Fibroblast of upper back skin (primary cell): Measurements from ENCODE around the gene SMG6.

ENCODE experiments used
- DNase-seq: peaks from one replicate; pipeline ENCODE4 v3.0.0-alpha.2; 2013

SMG6 gene

DNA sequence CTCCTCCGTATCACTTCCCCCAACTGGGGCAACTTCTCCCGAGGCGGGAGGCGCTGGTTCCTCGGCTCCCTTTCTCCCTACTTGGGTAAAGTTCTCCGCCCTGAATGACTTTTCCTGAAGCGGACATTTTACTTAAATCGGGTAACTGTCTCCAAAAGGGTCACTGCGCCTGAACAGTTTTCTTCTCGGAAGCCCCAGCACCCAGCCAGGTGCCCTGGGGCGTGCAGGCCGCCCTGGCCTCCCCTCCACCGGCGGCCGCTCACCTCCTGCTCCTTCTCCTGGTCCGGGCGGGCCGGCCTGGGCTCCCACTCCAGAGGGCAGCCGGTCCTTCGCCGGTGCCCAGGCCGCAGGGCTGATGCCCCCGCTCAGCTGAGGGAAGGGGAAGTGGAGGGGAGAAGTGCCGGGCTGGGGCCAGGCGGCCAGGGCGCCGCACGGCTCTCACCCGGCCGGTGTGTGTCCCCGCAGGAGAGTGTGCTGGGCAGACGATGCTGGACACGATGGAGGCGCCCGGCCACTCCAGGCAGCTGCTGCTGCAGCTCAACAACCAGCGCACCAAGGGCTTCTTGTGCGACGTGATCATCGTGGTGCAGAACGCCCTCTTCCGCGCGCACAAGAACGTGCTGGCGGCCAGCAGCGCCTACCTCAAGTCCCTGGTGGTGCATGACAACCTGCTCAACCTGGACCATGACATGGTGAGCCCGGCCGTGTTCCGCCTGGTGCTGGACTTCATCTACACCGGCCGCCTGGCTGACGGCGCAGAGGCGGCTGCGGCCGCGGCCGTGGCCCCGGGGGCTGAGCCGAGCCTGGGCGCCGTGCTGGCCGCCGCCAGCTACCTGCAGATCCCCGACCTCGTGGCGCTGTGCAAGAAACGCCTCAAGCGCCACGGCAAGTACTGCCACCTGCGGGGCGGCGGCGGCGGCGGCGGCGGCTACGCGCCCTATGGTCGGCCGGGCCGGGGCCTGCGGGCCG, 247.1 kb downstream of the SMG6 start:
- DNase-seq: no peak

DNA sequence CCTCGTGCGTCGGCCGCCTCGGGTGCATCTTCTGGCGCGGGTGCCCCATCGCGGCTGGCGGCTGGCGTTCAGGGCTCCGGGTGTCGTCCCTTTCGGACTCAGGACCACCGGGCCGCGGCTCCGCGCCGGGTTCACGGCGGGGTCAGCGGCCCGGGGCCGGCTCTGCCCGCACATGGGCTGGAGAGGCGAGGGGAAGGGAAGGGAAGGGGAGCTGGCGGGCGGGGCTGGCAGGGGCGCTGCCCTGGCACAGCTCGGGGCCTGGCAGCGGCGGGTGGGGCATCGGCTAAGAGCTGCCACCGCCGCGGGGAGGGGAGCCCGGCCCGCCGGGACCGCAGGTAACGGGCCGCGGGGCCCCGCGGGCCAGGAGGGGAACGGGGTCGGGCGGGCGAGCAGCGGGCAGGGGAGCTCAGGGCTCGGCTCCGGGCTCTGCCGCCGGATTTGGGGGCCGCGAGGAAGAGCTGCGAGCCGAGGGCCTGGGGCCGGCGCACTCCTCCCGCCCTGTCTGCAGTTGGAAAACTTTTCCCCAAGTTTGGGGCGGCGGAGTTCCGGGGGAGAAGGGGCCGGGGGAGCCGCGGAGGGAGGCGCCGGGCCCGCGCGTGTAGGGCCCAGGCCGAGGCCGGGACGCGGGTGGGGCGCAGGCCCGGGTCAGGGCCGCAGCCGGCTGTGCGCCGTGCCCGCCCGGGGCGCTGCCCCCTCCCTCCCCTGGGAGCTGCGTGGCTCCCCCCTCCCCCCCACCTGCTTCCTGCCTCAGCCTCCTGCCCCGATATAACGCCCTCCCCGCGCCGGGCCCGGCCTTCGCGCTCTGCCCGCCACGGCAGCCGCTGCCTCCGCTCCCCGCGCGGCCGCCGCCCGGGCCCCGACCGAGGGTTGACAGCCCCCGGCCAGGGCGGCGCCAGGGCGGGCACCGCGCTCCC, 248.0 kb downstream of the SMG6 start:
- no peak for DNase-seq

- peak; percentile 79 for DNase-seq
Observed at GRCh38 chr17:2054512-2055291, 248.9 kb downstream of the SMG6 start, which contains the start of gene HIC1. Gene HIC1, plus strand, starts transcription at chr17:2055103. Its CDS starts 1,588 bp downstream, at chr17:2056691.

DNA sequence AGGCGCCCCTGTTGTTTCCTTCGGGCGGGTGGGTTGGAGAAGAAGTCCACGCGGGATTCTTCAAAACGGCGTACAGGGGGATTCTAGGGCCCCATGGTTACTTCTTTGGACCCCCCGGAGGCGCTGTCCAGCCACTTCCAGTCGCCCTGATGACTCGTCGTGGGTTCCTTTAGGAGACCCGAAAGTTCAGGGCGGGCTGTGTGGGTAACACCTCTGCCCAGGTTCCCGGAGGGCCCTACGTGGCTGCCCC, 249.4 kb downstream of the SMG6 start:
- no peak for DNase-seq

- peak; percentile 74 for DNase-seq
Observed at GRCh38 chr17:2053380-2054261, 250.0 kb downstream of the SMG6 start.

GRCh38 chr17:2051933-2052559, 251.5 kb downstream of the SMG6 start:
- no peak for DNase-seq

DNA sequence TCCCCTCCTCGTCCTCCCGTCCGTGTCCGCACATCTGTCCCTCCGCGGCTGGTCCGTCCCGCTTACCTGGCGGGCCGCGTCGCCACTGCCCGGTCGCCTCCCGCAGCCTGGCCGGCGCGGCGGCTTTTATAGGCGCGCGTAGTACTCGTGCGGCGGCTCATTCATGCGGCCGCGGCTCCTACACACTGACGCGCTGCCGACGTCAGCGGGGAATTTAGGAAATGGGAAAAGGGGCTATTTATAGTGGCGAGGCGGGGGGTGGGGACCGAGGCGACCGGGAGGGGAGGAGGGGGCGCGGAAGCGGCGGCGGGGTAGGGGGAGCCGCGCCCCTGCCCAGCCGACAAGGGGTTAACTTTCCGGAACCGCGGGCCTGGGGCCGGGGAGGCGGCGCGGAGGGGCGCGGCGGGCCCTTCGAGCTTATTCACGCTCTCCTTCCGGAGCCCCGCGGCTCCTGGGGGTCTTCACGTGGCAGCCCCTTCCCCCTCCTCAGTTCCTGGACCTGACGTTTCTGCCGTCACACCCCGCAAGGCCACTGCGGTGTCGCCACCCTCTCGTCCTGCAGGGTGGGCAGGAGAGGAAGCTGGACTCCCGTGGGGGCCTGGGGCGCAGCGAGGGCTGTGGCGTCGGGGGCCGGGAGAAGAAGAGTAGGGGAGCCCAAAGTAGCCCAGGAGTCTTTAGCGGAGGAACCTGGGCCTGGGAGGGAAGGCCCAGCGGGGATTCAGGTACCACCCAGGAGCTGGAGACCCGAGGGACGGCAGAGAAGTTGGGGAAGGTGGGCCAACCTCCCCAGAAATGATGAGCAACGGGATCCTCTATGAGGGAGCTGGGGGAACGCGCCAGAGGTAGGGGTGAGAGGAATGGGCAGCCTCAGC, 252.3 kb downstream of the SMG6 start:
- peak; percentile 56 for DNase-seq

- DNase-seq: peak; percentile 69
Observed at GRCh38 chr17:2050300-2051060, 253.1 kb downstream of the SMG6 start.

- peak; percentile 80 for DNase-seq
Observed at GRCh38 chr17:2049333-2050299, 254.0 kb downstream of the SMG6 start.

- DNase-seq: no peak
Observed at GRCh38 chr17:2048805-2049204, 254.8 kb downstream of the SMG6 start.

GRCh38 chr17:2047590-2047989, 256.0 kb downstream of the SMG6 start:
- DNase-seq: no peak

- no peak for DNase-seq
Observed at GRCh38 chr17:2044263-2044894, 259.2 kb downstream of the SMG6 start.

DNA sequence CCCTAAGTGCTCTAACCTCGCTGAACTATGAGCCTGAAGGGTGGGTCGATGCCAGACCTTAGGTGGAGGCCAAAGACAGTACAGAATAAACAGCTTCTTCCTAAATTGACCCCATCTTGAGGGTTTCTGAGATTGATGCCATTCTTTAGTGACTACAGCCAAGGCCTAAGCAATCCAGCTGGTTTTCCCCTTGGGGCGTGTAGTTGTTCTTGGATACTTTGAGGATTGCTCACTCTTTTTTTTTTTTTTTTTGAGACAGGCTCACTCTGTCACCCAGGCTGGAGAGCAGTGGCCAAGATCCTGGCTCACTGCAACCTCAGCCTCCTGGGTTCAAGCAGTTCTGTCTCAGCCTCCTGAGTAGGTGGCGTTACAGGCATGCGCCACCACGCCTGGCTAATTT, 259.8 kb downstream of the SMG6 start:
- DNase-seq: peak; percentile 63

DNA sequence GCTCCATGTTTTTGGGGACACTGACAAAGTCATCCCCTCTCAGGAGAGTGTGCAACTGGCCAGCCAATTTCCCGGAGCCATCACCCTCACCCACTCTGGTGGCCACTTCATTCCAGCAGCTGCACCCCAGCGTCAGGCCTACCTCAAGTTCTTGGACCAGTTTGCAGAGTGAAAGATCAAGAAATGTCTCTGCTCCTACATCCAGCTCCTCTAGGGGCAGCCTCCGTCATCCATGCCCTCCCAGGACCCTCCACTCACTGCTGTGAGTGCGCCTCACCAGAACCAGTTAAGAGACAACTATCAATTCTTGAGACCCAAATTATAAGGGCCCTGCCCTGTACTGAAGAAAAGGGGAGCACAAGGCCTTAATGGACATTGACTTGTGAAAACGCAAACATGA, 260.7 kb downstream of the SMG6 start:
- DNase-seq: no peak

DNA sequence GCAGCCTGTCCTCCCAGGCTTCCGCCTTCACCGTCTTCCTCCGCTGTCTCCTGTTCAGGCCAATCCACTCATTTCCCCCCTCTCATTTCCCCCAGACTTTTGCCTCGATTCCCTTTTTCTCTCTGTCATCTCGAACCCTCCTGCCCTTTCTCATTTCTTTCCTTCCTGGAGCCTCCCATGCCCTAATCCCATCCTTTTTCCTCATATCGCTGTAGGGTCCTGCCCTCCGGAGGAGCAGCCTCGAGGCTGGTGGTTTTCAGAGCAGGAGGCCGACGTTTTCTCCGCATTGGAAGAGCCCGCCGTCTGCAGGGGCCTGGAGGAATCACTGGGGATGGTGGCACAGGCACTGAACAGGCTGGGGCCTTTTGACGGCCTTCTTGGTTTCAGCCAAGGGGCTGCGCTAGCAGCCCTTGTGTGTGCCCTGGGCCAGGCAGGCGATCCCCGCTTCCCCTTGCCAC, 261.2 kb downstream of the SMG6 start:
- DNase-seq: peak; percentile 43

DNA sequence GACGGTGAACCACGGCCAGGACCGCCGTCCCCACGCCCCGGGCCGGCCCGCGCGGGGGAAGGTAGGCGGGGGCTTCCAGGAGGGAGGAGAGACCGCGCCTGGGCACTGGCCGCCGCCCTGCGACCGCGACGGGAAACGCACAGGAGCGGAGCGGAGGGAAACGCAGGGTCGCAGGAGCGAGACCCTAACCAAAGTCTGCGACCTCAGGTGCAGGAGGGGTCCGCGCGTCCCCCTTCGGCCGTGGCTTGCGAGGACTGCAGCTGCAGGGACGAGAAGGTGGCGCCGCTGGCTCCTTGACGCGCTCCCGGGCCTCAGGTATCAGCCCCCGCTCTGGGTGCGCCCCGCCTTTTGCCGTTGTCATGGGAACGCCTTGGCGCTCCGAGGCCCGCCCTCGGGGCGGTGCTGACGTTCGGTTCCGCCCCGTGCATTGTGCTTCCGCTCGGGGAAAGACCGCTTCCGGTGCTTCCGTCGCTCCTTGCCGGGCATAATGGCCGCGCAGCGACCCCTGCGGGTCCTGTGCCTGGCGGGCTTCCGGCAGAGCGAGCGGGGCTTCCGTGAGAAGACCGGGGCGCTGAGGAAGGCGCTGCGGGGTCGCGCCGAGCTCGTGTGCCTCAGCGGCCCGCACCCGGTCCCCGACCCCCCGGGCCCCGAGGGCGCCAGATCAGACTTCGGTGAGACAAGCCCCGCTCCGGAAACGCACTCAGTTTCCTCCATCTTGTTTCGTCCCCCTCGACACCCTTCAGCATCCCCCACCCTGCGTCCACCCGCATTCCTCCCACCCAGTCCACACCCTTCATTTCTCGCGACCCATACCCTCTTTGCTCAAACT, 261.8 kb downstream of the SMG6 start, which contains the start of gene OVCA2:
OVCA2 (plus strand) TSS at position 462 of the 829 bp plus-strand sequence; CDS start at position 488, 26 bp downstream.
- peak; percentile 94 for DNase-seq
